Glutamatergic neuron (in vitro differentiated cells): ENCODE data around the gene C20orf144. TPM values are rescaled to one million over a fixed set of nuclear protein-coding genes. Genes with fewer than 3 reads are reported as not detected.
A peak's percentile ranks its signal among the peaks of the same experiment; 100 is the strongest.
"Not testable (repeated sequence)": the region's sequence is repeated elsewhere in the genome, so short reads cannot be mapped to it uniquely, and the experiment has no call there.

Source experiments
- DNase-seq: peaks from one replicate; pipeline ENCODE4 v3.0.0; 2022
- H3K27ac Mint-ChIP-seq: one replicate; pipeline ENCODE4 v1.8.0; 2020; ENCODE audit warnings: mild to moderate bottlenecking, mixed read lengths, inconsistent platforms; ENCODE audit not compliant: unreplicated experiment
- H3K27me3 Mint-ChIP-seq: one replicate; pipeline ENCODE4 v1.8.0; 2020; ENCODE audit warnings: mild to moderate bottlenecking, moderate library complexity, mixed read lengths, inconsistent platforms; ENCODE audit not compliant: unreplicated experiment
- H3K36me3 Mint-ChIP-seq: one replicate; pipeline ENCODE4 v1.8.0; 2020; ENCODE audit warnings: mild to moderate bottlenecking, mixed read lengths, inconsistent platforms; ENCODE audit not compliant: unreplicated experiment
- H3K4me1 Mint-ChIP-seq: one replicate; pipeline ENCODE4 v1.8.0; 2020; ENCODE audit warnings: mild to moderate bottlenecking, low read depth, mixed read lengths, inconsistent platforms; ENCODE audit not compliant: unreplicated experiment
- H3K4me3 Mint-ChIP-seq: one replicate; pipeline ENCODE4 v1.8.0; 2020; ENCODE audit warnings: mild to moderate bottlenecking, mixed read lengths, inconsistent platforms; ENCODE audit not compliant: unreplicated experiment
- H3K9me3 Mint-ChIP-seq: one replicate; pipeline ENCODE4 v1.8.0; 2020; ENCODE audit warnings: mild to moderate bottlenecking, moderate library complexity, mixed read lengths, inconsistent platforms; ENCODE audit not compliant: unreplicated experiment
- CTCF ChIP-seq: fragments of 200-600 bp; sonication (generic); IDR thresholded peaks from one replicate; pipeline ENCODE4 v1.5.0; 2021; ENCODE audit not compliant: partially characterized antibody, unreplicated experiment
- total RNA-seq: library from RNA; stranded (reverse); fragmentation: NEBNext Ultra II Directional; extraction: Animal tissue kit (Norgen Biotek cat#: 25700); gene quantifications from one replicate; pipeline ENCODE4 v1.2.1, GENCODE V29; 2021; ENCODE audit not compliant: unreplicated experiment

The C20orf144 gene
- total RNA-seq, 1 donor from 2014 or later: not detected

GRCh38 chr20:33645396-33645795, 16.7 kb upstream of the C20orf144 start:
- Mint-ChIP-seq H3K36me3 (no peaks in the 10 kb centered on the region), H3K27ac (peak overlapping the region; percentile 39), H3K4me3 (no peak overlapping the region), H3K27me3 (peaks cover 11% of the 10 kb centered on the region), H3K4me1 (peaks cover 42% of the 10 kb centered on the region), H3K9me3 (peaks cover 22% of the 10 kb centered on the region)
- no peak for DNase-seq
- no peak for TF ChIP-seq CTCF

GRCh38 chr20:33646191-33646590, 15.9 kb upstream of the C20orf144 start:
- H3K27me3 Mint-ChIP-seq: peaks cover 15% of the 10 kb centered on the region
- TF ChIP-seq CTCF: no peak
- no peak overlapping the region for H3K27ac Mint-ChIP-seq
- peaks cover 48% of the 10 kb centered on the region for H3K4me1 Mint-ChIP-seq
- peaks cover 25% of the 10 kb centered on the region for H3K9me3 Mint-ChIP-seq
- DNase-seq: no peak
- H3K4me3 Mint-ChIP-seq: no peak overlapping the region
- H3K36me3 Mint-ChIP-seq: no peaks in the 10 kb centered on the region

GRCh38 chr20:33646959-33647602, 15.0 kb upstream of the C20orf144 start:
- Mint-ChIP-seq H3K9me3 (peaks cover 33% of the 10 kb centered on the region), H3K27me3 (peaks cover 18% of the 10 kb centered on the region), H3K4me1 (peaks cover 55% of the 10 kb centered on the region), H3K27ac (peak overlapping the region; percentile 12)
- DNase-seq, H3K4me3 Mint-ChIP-seq, H3K36me3 Mint-ChIP-seq: not testable (repeated sequence)

GRCh38 chr20:33647603-33648395, 14.3 kb upstream of the C20orf144 start:
- Mint-ChIP-seq H3K9me3 (peaks cover 35% of the 10 kb centered on the region), H3K4me3 (no peak overlapping the region), H3K27ac (peak overlapping the region; percentile 95), H3K36me3 (no peaks in the 10 kb centered on the region), H3K4me1 (peaks cover 57% of the 10 kb centered on the region), H3K27me3 (peaks cover 19% of the 10 kb centered on the region)
- DNase-seq: no peak
- no peak for TF ChIP-seq CTCF

DNA sequence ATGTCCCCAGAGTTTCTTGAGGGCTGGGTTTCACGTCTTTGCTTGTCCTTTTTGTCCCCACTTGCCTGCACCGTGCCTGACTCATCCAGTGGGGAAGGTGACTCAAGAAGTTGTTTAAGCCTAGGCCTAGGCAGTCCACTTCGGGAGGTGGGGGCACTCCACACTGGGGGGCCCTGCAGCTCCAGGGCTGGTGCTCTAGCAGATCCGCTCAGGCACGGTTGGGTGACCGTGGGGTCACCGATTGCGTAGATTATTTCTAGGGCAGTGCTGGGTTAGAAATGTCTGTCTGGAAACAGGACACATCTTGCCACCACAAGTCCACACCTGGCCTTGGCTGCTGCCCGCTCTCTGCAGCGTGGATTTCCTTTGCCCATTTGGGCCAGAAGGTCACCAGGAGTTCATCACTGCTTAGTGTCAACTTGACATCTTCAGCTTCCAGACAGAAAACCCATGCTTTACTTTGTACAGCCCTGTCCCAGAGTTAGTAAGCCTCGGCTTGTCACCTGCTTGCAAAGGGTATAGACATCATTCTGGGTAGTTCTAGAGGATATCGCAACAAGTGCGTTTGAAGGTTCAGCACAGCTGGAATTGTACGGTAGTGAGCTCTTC, 13.6 kb upstream of the C20orf144 start:
- TF ChIP-seq CTCF: no peak
- Mint-ChIP-seq H3K4me1 (peaks cover 62% of the 10 kb centered on the region), H3K36me3 (no peaks in the 10 kb centered on the region), H3K9me3 (peaks cover 38% of the 10 kb centered on the region), H3K4me3 (no peak overlapping the region), H3K27ac (peak overlapping the region; percentile 95), H3K27me3 (peaks cover 19% of the 10 kb centered on the region)
- DNase-seq: no peak
